ENCODE results near the gene SIGMAR1. TPM values are rescaled to one million over a fixed set of nuclear protein-coding genes. Genes with fewer than 3 reads are reported as not detected.

SIGMAR1 gene
- total and polyA plus RNA-seq, 12 donors, result 15.8 to 54.0 (median 23.2) TPM

Other genes with a start within 250 kb of the SIGMAR1 start
- gene FAM219A, start 179.2 kb downstream of the SIGMAR1 start, total RNA-seq, result 10 to 100 TPM; 18.9 to 38.6 (median 27.9) TPM
- gene FAM219A, start 179.2 kb downstream of the SIGMAR1 start, polyA plus RNA-seq, result 10 to 100 TPM; 15.1 to 20.7 TPM
- under 1 TPM in 2 of 10 donors, not detected in 8; 0.09 to 0.18 TPM for gene DNAI1, start 179.0 kb downstream of the SIGMAR1 start, total RNA-seq
- under 1 TPM in 1 of 2 donors, not detected in 1; 0.28 TPM for gene DNAI1, start 179.0 kb downstream of the SIGMAR1 start, polyA plus RNA-seq
- gene ENHO, start 114.8 kb downstream of the SIGMAR1 start, total RNA-seq, result under 1 TPM in 6 of 10 donors, not detected in 4; 0.32 to 0.64 (median 0.42) TPM
- 1 to 10 TPM in 1 of 2 donors, under 1 TPM in 1; 0.46 to 1.2 TPM for gene ENHO, start 114.8 kb downstream of the SIGMAR1 start, polyA plus RNA-seq
- 1 to 10 TPM in 9 of 10 donors, under 1 TPM in 1; 0.76 to 6.2 (median 2.9) TPM for gene CNTFR, start 48.1 kb downstream of the SIGMAR1 start, total RNA-seq
- 1 to 10 TPM; 2.9 to 5.0 TPM for gene CNTFR, start 48.1 kb downstream of the SIGMAR1 start, polyA plus RNA-seq
- 10 to 100 TPM; 29.2 to 48.5 (median 39.2) TPM for gene RPP25L, start 25.7 kb downstream of the SIGMAR1 start, total RNA-seq
- 10 to 100 TPM; 34.3 to 51.0 TPM for gene RPP25L, start 25.7 kb downstream of the SIGMAR1 start, polyA plus RNA-seq
- 100 to 1,000 TPM; 113 to 143 (median 129) TPM for gene DCTN3, start 17.3 kb downstream of the SIGMAR1 start, total RNA-seq
- gene DCTN3, start 17.3 kb downstream of the SIGMAR1 start, polyA plus RNA-seq, result 100 to 1,000 TPM in 1 of 2 donors, 10 to 100 TPM in 1; 30.5 to 118 TPM
- not detected for gene ARID3C, start 8.7 kb downstream of the SIGMAR1 start, total RNA-seq
- gene ARID3C, start 8.7 kb downstream of the SIGMAR1 start, polyA plus RNA-seq, result not detected
- gene GALT, start 8.9 kb upstream of the SIGMAR1 start, total RNA-seq, result 10 to 100 TPM; 34.7 to 65.0 (median 44.2) TPM
- 10 to 100 TPM; 20.8 to 82.2 TPM for gene GALT, start 8.9 kb upstream of the SIGMAR1 start, polyA plus RNA-seq
- gene IL11RA, start 14.4 kb upstream of the SIGMAR1 start, total RNA-seq, result 10 to 100 TPM; 45.2 to 53.7 (median 48.1) TPM
- gene IL11RA, start 14.4 kb upstream of the SIGMAR1 start, polyA plus RNA-seq, result 10 to 100 TPM; 26.9 to 30.0 TPM
- under 1 TPM in 1 of 10 donors, not detected in 9; 0.44 TPM for gene CCL27, start 24.9 kb upstream of the SIGMAR1 start, total RNA-seq
- gene CCL27, start 24.9 kb upstream of the SIGMAR1 start, polyA plus RNA-seq, result under 1 TPM in 1 of 2 donors, not detected in 1; 0.45 TPM
- 10 to 100 TPM in 1 of 10 donors, 1 to 10 TPM in 1, under 1 TPM in 3, not detected in 5; 0.47 to 19.9 (median 0.87) TPM for gene CCL19, start 53.5 kb upstream of the SIGMAR1 start, total RNA-seq
- gene CCL19, start 53.5 kb upstream of the SIGMAR1 start, polyA plus RNA-seq, result 1 to 10 TPM; 1.6 to 4.9 TPM
- 10 to 100 TPM in 7 of 10 donors, 1 to 10 TPM in 3; 1.3 to 31.1 (median 14.7) TPM for gene CCL21, start 72.3 kb upstream of the SIGMAR1 start, total RNA-seq
- gene CCL21, start 72.3 kb upstream of the SIGMAR1 start, polyA plus RNA-seq, result 10 to 100 TPM; 21.7 to 44.5 TPM